Erythroblast (primary cell): Measurements from ENCODE around the gene DAPK2.

ENCODE experiments used
- GATA1 ChIP-seq: IDR thresholded peaks from 2 replicates; pipeline ENCODE4 v1.6.1; 2011; ENCODE audit warnings: low read depth, mild to moderate bottlenecking, control low read depth, low read length, moderate library complexity
- POLR2A ChIP-seq: IDR thresholded peaks from 2 replicates; pipeline ENCODE4 v1.6.1; 2011; ENCODE audit warnings: mild to moderate bottlenecking, low read length

DNA sequence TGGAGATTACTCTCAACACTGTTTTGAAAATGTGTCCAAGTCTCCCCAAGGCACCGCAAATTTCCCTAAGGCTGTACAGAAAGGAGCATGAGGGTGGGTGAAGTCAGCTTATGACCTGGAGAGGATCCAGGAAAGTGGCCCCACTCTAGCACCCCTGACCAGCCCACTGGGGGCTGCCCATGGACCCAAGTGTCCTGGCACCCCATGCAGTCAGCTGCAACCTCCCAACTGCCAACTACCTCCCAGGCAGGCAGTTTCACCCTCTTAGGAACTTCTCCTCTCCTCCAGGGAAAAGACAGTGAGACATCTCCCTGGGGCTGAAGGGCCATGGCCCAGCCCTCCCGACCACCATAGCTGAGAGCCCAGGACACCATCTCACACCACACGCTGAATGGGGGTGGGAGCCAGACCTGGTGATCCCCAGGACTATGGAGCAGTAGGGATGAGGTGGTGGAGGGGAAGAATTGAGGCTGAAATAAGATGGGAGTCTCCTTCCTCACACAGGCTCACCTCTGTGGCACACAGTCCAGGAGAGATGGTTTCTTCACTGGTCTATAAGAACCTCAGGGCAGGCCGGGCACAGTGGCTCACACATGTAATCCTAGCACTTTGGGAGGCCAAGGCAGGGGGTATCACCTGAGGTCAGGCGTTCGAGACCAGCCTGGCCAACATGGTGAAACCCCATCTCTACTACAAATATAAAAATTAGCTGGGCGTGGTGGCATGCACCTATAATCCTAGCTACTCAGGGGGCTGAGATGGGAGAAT is 104.4 kb downstream of the DAPK2 start:
- TF ChIP-seq POLR2A, result no peak
- no peak for TF ChIP-seq GATA1
